Immature natural killer cell (primary cell): ENCODE results near the gene PLBD1. TPM values are rescaled to one million over a fixed set of nuclear protein-coding genes. Genes with fewer than 3 reads are reported as not detected.

ENCODE experiments used
- DNase-seq, 3 donors: peaks; one replicate each; pipeline ENCODE4 v3.0.0; 2022; ENCODE audit warnings: mixed read lengths in 1 of 3
- H3K27ac Mint-ChIP-seq, 6 donors: one replicate each; pipeline ENCODE4 v1.8.0; 2020; ENCODE audit warnings: mixed read lengths in 6 of 6, mild to moderate bottlenecking in 5 of 6, inconsistent platforms in 4 of 6, moderate library complexity in 3 of 6
- H3K27me3 Mint-ChIP-seq, 3 donors: one replicate each; pipeline ENCODE4 v1.8.0; 2020 to 2021; ENCODE audit warnings: low read depth in 3 of 3, mild to moderate bottlenecking in 3 of 3, mixed read lengths in 3 of 3, moderate library complexity in 3 of 3, inconsistent platforms in 1 of 3
- H3K36me3 Mint-ChIP-seq, 3 donors: one replicate each; pipeline ENCODE4 v1.8.0; 2020; ENCODE audit warnings: mixed read lengths in 3 of 3, inconsistent platforms in 2 of 3, mild to moderate bottlenecking in 2 of 3
- H3K4me1 Mint-ChIP-seq, 2 donors: one replicate each; pipeline ENCODE4 v1.8.0; 2020; ENCODE audit warnings: inconsistent platforms in 2 of 2, mild to moderate bottlenecking in 2 of 2, mixed read lengths in 2 of 2, moderate library complexity in 1 of 2
- H3K4me3 Mint-ChIP-seq, 5 donors: one replicate each; pipeline ENCODE4 v1.8.0; 2020; ENCODE audit warnings: mild to moderate bottlenecking in 5 of 5, mixed read lengths in 5 of 5, inconsistent platforms in 3 of 5, moderate library complexity in 3 of 5
- H3K9me3 Mint-ChIP-seq, 6 donors: one replicate each; pipeline ENCODE4 v1.8.0; 2020; ENCODE audit warnings: mild to moderate bottlenecking in 6 of 6, mixed read lengths in 6 of 6, inconsistent platforms in 4 of 6, moderate library complexity in 3 of 6
- polyA plus RNA-seq, 3 donors: library from polyadenylated mRNA; unstranded; fragments of 300-500 nt; fragmentation: Illumina TruSeq; gene quantifications; one replicate each; pipeline ENCODE4 v1.2.3, GENCODE V29; 2021

PLBD1 gene
- polyA plus RNA-seq, 3 donors from 2014 or later, result 1.8 to 8.4 (median 7.0) TPM

- Mint-ChIP-seq H3K4me1 (no peaks in the 10 kb centered on the region), H3K4me3 (no peak overlapping the region), H3K27me3 (peaks cover 3% of the 10 kb centered on the region in 3 donors), H3K27ac (no peak overlapping the region), H3K9me3 (no peaks in the 10 kb centered on the region), H3K36me3 (no peaks in the 10 kb centered on the region)
- no peak for DNase-seq
These were observed 9.2 kb downstream of the PLBD1 start for GRCh38 chr12:14558473-14558959.

GRCh38 chr12:14557966-14558365 is 9.7 kb downstream of the PLBD1 start:
- H3K4me3 Mint-ChIP-seq, result no peak overlapping the region
- no peaks in the 10 kb centered on the region for H3K4me1 Mint-ChIP-seq

GRCh38 chr12:14554281-14555007 is 13.2 kb downstream of the PLBD1 start:
- peaks cover 0 to 6% (median 4%) of the 10 kb centered on the region in 3 donors for H3K27me3 Mint-ChIP-seq
- H3K36me3 Mint-ChIP-seq, result no peaks in the 10 kb centered on the region
- DNase-seq, result no peak
- no peak overlapping the region for H3K27ac Mint-ChIP-seq
- H3K9me3 Mint-ChIP-seq, result no peaks in the 10 kb centered on the region
- H3K4me1 Mint-ChIP-seq, result no peaks in the 10 kb centered on the region
- no peak overlapping the region for H3K4me3 Mint-ChIP-seq

More at GRCh38 chr12:14557966-14558365, 9.7 kb downstream of the PLBD1 start:
- H3K36me3 Mint-ChIP-seq, result no peaks in the 10 kb centered on the region
- H3K9me3 Mint-ChIP-seq, result no peaks in the 10 kb centered on the region
- H3K27me3 Mint-ChIP-seq, result peaks cover 0 to 6% (median 2%) of the 10 kb centered on the region in 3 donors
- no peak for DNase-seq
- H3K27ac Mint-ChIP-seq, result no peak overlapping the region

- Mint-ChIP-seq H3K9me3 (no peaks in the 10 kb centered on the region), H3K4me1 (no peaks in the 10 kb centered on the region), H3K4me3 (no peak overlapping the region), H3K27ac (no peak overlapping the region), H3K27me3 (peaks cover 0 to 8% (median 6%) of the 10 kb centered on the region in 3 donors), H3K36me3 (no peaks in the 10 kb centered on the region)
- DNase-seq, result no peak
These were observed 19.1 kb downstream of the PLBD1 start for GRCh38 chr12:14548609-14549008.

- Mint-ChIP-seq H3K27me3 (peaks cover 0 to 6% (median 3%) of the 10 kb centered on the region in 3 donors), H3K4me1 (no peaks in the 10 kb centered on the region), H3K4me3 (no peak overlapping the region), H3K27ac (no peak overlapping the region), H3K9me3 (no peaks in the 10 kb centered on the region), H3K36me3 (no peaks in the 10 kb centered on the region)
- no peak for DNase-seq
These were observed 20.1 kb downstream of the PLBD1 start for GRCh38 chr12:14547571-14547970.

- Mint-ChIP-seq H3K27me3 (peaks cover 0 to 6% (median 3%) of the 10 kb centered on the region in 3 donors), H3K9me3 (no peaks in the 10 kb centered on the region), H3K4me1 (no peaks in the 10 kb centered on the region), H3K36me3 (no peaks in the 10 kb centered on the region), H3K27ac (no peak overlapping the region), H3K4me3 (no peak overlapping the region)
- no peak for DNase-seq
These were observed 22.2 kb downstream of the PLBD1 start for GRCh38 chr12:14545144-14546124.

GRCh38 chr12:14540801-14541462 is 26.8 kb downstream of the PLBD1 start:
- no peak for DNase-seq
- H3K27ac Mint-ChIP-seq, result no peak overlapping the region
- peaks cover 0 to 4% (median 0%) of the 10 kb centered on the region in 3 donors for H3K27me3 Mint-ChIP-seq
- H3K4me1 Mint-ChIP-seq, result no peaks in the 10 kb centered on the region
- no peaks in the 10 kb centered on the region for H3K36me3 Mint-ChIP-seq
- no peak overlapping the region for H3K4me3 Mint-ChIP-seq
- H3K9me3 Mint-ChIP-seq, result no peaks in the 10 kb centered on the region

- Mint-ChIP-seq H3K9me3 (no peaks in the 10 kb centered on the region), H3K36me3 (no peaks in the 10 kb centered on the region), H3K27me3 (peaks cover 1 to 4% (median 2%) of the 10 kb centered on the region in 3 donors), H3K4me3 (no peak overlapping the region), H3K4me1 (no peaks in the 10 kb centered on the region), H3K27ac (no peak overlapping the region)
- no peak for DNase-seq
These were observed 30.6 kb downstream of the PLBD1 start for GRCh38 chr12:14537088-14537487.

GRCh38 chr12:14532152-14532551 is 35.5 kb downstream of the PLBD1 start:
- Mint-ChIP-seq H3K9me3 (no peaks in the 10 kb centered on the region), H3K36me3 (no peaks in the 10 kb centered on the region), H3K27ac (no peak overlapping the region), H3K4me1 (no peaks in the 10 kb centered on the region), H3K27me3 (peaks cover 4 to 6% (median 5%) of the 10 kb centered on the region in 3 donors), H3K4me3 (no peak overlapping the region)
- DNase-seq, result no peak

- DNase-seq, result no peak
- H3K36me3 Mint-ChIP-seq, result peaks cover 5 to 24% (median 17%) of the 10 kb centered on the region in 3 donors
- peaks cover 22 to 45% (median 32%) of the 10 kb centered on the region in 6 donors for H3K9me3 Mint-ChIP-seq
- no peaks in the 10 kb centered on the region for H3K4me1 Mint-ChIP-seq
- peaks cover 0 to 18% (median 8%) of the 10 kb centered on the region in 3 donors for H3K27me3 Mint-ChIP-seq
- no peak overlapping the region for H3K4me3 Mint-ChIP-seq
- H3K27ac Mint-ChIP-seq, result no peak overlapping the region
These were observed 41.7 kb downstream of the PLBD1 start for GRCh38 chr12:14525964-14526363.

- Mint-ChIP-seq H3K4me3 (no peak overlapping the region), H3K4me1 (no peaks in the 10 kb centered on the region), H3K27ac (no peak overlapping the region), H3K36me3 (peaks cover 5 to 24% (median 17%) of the 10 kb centered on the region in 3 donors), H3K27me3 (peaks cover 0 to 22% (median 10%) of the 10 kb centered on the region in 3 donors), H3K9me3 (peaks cover 26 to 58% (median 34%) of the 10 kb centered on the region in 6 donors)
- no peak for DNase-seq
These were observed 45.9 kb downstream of the PLBD1 start for GRCh38 chr12:14521822-14522221.

- DNase-seq, result no peak
- Mint-ChIP-seq H3K4me3 (no peak overlapping the region), H3K36me3 (no peaks in the 10 kb centered on the region), H3K9me3 (peaks cover 0 to 5% (median 1%) of the 10 kb centered on the region in 6 donors), H3K4me1 (no peaks in the 10 kb centered on the region), H3K27me3 (peaks cover 0 to 12% (median 3%) of the 10 kb centered on the region in 3 donors), H3K27ac (no peak overlapping the region)
These were observed 52.7 kb downstream of the PLBD1 start for GRCh38 chr12:14514946-14515345.

- no peak overlapping the region for H3K4me3 Mint-ChIP-seq
- peaks cover 0 to 12% (median 2%) of the 10 kb centered on the region in 3 donors for H3K27me3 Mint-ChIP-seq
- no peaks in the 10 kb centered on the region for H3K36me3 Mint-ChIP-seq
- H3K27ac Mint-ChIP-seq, result no peak overlapping the region
- H3K9me3 Mint-ChIP-seq, result peaks cover 0 to 2% (median 0%) of the 10 kb centered on the region in 6 donors
- H3K4me1 Mint-ChIP-seq, result no peaks in the 10 kb centered on the region
- no peak for DNase-seq
These were observed 53.4 kb downstream of the PLBD1 start for GRCh38 chr12:14514154-14514842.
